Mesendoderm (in vitro differentiated cells): ENCODE results near the gene HAPLN2.

Experiments used
- DNase-seq: peaks from one replicate; pipeline ENCODE4 v3.0.0; 2013
- H2AK5ac ChIP-seq: 2 replicates; pipeline ENCODE4 v1.6.1; 2013; ENCODE audit warnings: low read length, inconsistent platforms
- H2BK120ac ChIP-seq: 2 replicates; pipeline ENCODE4 v1.6.1; 2013; ENCODE audit warnings: low read depth, mild to moderate bottlenecking, low read length, moderate library complexity, mixed read lengths
- H2BK15ac ChIP-seq: replicated peaks from 2 replicates; pipeline ENCODE4 v1.6.1; 2013; ENCODE audit warnings: low read depth, mild to moderate bottlenecking, moderate library complexity
- H2BK5ac ChIP-seq: 2 replicates; pipeline ENCODE4 v1.6.1; 2013; ENCODE audit warnings: low read length, inconsistent platforms
- H3K18ac ChIP-seq: 2 replicates; pipeline ENCODE4 v1.6.1; 2013; ENCODE audit warnings: mild to moderate bottlenecking, low read length, mixed read lengths
- H3K23ac ChIP-seq: one replicate; pipeline ENCODE4 v1.6.1; 2013; ENCODE audit warnings: low read length
- H3K27ac ChIP-seq: 2 replicates; pipeline ENCODE4 v1.5.1; 2013; ENCODE audit warnings: low read depth, mild to moderate bottlenecking, inconsistent platforms, low read length, moderate library complexity
- H3K27me3 ChIP-seq: 2 replicates; pipeline ENCODE4 v1.6.1; 2013; ENCODE audit warnings: low read length, control low read depth, mild to moderate bottlenecking, inconsistent platforms; ENCODE audit not compliant: insufficient read depth, poor library complexity
- H3K36me3 ChIP-seq: 2 replicates; pipeline ENCODE4 v1.6.1; 2013; ENCODE audit warnings: low read length, inconsistent platforms; ENCODE audit not compliant: control insufficient read depth, insufficient read depth
- H3K4ac ChIP-seq: one replicate; pipeline ENCODE4 v1.6.1; 2013; ENCODE audit warnings: low read depth, mild to moderate bottlenecking, low read length, moderate library complexity
- H3K4me1 ChIP-seq: 2 replicates; pipeline ENCODE4 v1.6.1; 2013; ENCODE audit warnings: low read depth, low read length, inconsistent platforms; ENCODE audit not compliant: control insufficient read depth
- H3K4me2 ChIP-seq: 2 replicates; pipeline ENCODE4 v1.6.1; 2013; ENCODE audit warnings: low read length
- H3K4me3 ChIP-seq: 2 replicates; pipeline ENCODE4 v1.5.1; 2013; ENCODE audit warnings: mild to moderate bottlenecking, low read length
- H3K56ac ChIP-seq: one replicate; pipeline ENCODE4 v1.6.1; 2013; ENCODE audit warnings: low read length
- H3K79me1 ChIP-seq: 2 replicates; pipeline ENCODE4 v1.6.1; 2013; ENCODE audit warnings: low read length, inconsistent platforms
- H3K79me2 ChIP-seq: 2 replicates; pipeline ENCODE4 v1.6.1; 2013; ENCODE audit warnings: mild to moderate bottlenecking, low read length; ENCODE audit not compliant: control insufficient read depth, insufficient read depth
- H3K9ac ChIP-seq: 2 replicates; pipeline ENCODE4 v1.6.1; 2013; ENCODE audit warnings: low read length, inconsistent platforms
- H4K5ac ChIP-seq: one replicate; pipeline ENCODE4 v1.6.1; 2013; ENCODE audit warnings: low read length
- H4K8ac ChIP-seq: one replicate; pipeline ENCODE4 v1.6.1; 2013; ENCODE audit warnings: low read depth, mild to moderate bottlenecking, control low read depth, low read length, moderate library complexity
- WGBS: extraction: QIAGEN DNeasy Blood & Tissue Kit; methylation state at CpG from one replicate; pipeline ENCODE4 v1.1.7; 2013; ENCODE audit warnings: low lambda C conversion rate, missing lambda C conversion rate; ENCODE audit not compliant: insufficient coverage; ENCODE audit errors: extremely low coverage; 5-methylcytosine and 5-hydroxymethylcytosine counted together

The HAPLN2 gene

GRCh38 chr1:156615946-156616345, 3.3 kb upstream of the HAPLN2 start:
- Histone ChIP-seq H3K4ac (no peak overlapping the region), H3K36me3 (no peaks in the 10 kb centered on the region), H4K5ac (no peak overlapping the region), H3K9ac (no peak overlapping the region), H3K79me1 (no peaks in the 10 kb centered on the region), H3K27me3 (peaks cover 2% of the 10 kb centered on the region), H3K23ac (no peak overlapping the region), H2BK5ac (no peak overlapping the region), H2BK15ac (no peak overlapping the region), H3K4me1 (no peaks in the 10 kb centered on the region), H2BK120ac (no peak overlapping the region), H3K4me2 (no peak overlapping the region), H2AK5ac (no peak overlapping the region), H3K4me3 (no peak overlapping the region), H3K18ac (no peak overlapping the region), H4K8ac (no peak overlapping the region), H3K27ac (no peak overlapping the region), H3K79me2 (no peaks in the 10 kb centered on the region), H3K56ac (no peak overlapping the region)
- no CpG with 5 or more reads among the region's 4 CpGs for WGBS
- DNase-seq, result no peak

- H3K79me2 ChIP-seq, result no peaks in the 10 kb centered on the region
- no peak overlapping the region for H2BK5ac ChIP-seq
- WGBS, result no CpG with 5 or more reads among the region's 5 CpGs
- no peaks in the 10 kb centered on the region for H3K36me3 ChIP-seq
- no peak overlapping the region for H3K9ac ChIP-seq
- peaks cover 2% of the 10 kb centered on the region for H3K27me3 ChIP-seq
- no peak overlapping the region for H4K5ac ChIP-seq
- no peak overlapping the region for H2BK15ac ChIP-seq
- H3K27ac ChIP-seq, result no peak overlapping the region
- H3K18ac ChIP-seq, result no peak overlapping the region
- no peak overlapping the region for H3K23ac ChIP-seq
- H2AK5ac ChIP-seq, result no peak overlapping the region
- no peaks in the 10 kb centered on the region for H3K79me1 ChIP-seq
- H2BK120ac ChIP-seq, result no peak overlapping the region
- no peak overlapping the region for H3K4me2 ChIP-seq
- DNase-seq, result peak; percentile 11
- H3K4me3 ChIP-seq, result no peak overlapping the region
- no peak overlapping the region for H4K8ac ChIP-seq
- H3K4ac ChIP-seq, result no peak overlapping the region
- H3K4me1 ChIP-seq, result no peaks in the 10 kb centered on the region
- H3K56ac ChIP-seq, result no peak overlapping the region
Measured at GRCh38 chr1:156616463-156616862, 2.8 kb upstream of the HAPLN2 start.

GRCh38 chr1:156619582-156619955, 354 bp downstream of the HAPLN2 start:
- Histone ChIP-seq H3K4ac (no peak overlapping the region), H3K56ac (no peak overlapping the region), H3K79me2 (no peaks in the 10 kb centered on the region), H2AK5ac (no peak overlapping the region), H2BK120ac (no peak overlapping the region), H2BK15ac (no peak overlapping the region), H3K27me3 (peaks cover 14% of the 10 kb centered on the region), H3K4me3 (no peak overlapping the region), H3K9ac (no peak overlapping the region), H3K79me1 (no peaks in the 10 kb centered on the region), H3K18ac (no peak overlapping the region), H3K36me3 (no peaks in the 10 kb centered on the region), H3K4me2 (no peak overlapping the region), H3K27ac (no peak overlapping the region), H3K23ac (no peak overlapping the region), H2BK5ac (no peak overlapping the region), H4K8ac (no peak overlapping the region), H4K5ac (no peak overlapping the region), H3K4me1 (no peaks in the 10 kb centered on the region)
- DNase-seq, result no peak
- WGBS, result no CpG with 5 or more reads among the region's 6 CpGs

- Histone ChIP-seq H2BK15ac (no peak overlapping the region), H3K4me2 (no peak overlapping the region), H3K27me3 (peaks cover 21% of the 10 kb centered on the region), H3K4me3 (no peak overlapping the region), H3K18ac (no peak overlapping the region), H4K5ac (no peak overlapping the region), H3K79me1 (no peaks in the 10 kb centered on the region), H2BK120ac (no peak overlapping the region), H3K9ac (no peak overlapping the region), H4K8ac (no peak overlapping the region), H3K36me3 (no peaks in the 10 kb centered on the region), H3K79me2 (no peaks in the 10 kb centered on the region), H3K27ac (no peak overlapping the region), H3K4me1 (no peaks in the 10 kb centered on the region), H2BK5ac (no peak overlapping the region), H3K23ac (no peak overlapping the region), H3K56ac (no peak overlapping the region), H3K4ac (no peak overlapping the region), H2AK5ac (no peak overlapping the region)
- no peak for DNase-seq
- no CpG with 5 or more reads among the region's 6 CpGs for WGBS
Measured at GRCh38 chr1:156622581-156623297, 3.5 kb downstream of the HAPLN2 start.

GRCh38 chr1:156623946-156624813, 5.0 kb downstream of the HAPLN2 start:
- Histone ChIP-seq H3K79me1 (no peaks in the 10 kb centered on the region), H3K79me2 (no peaks in the 10 kb centered on the region), H3K36me3 (no peaks in the 10 kb centered on the region), H3K9ac (peak overlapping the region; percentile 66), H2BK5ac (no peak overlapping the region), H2AK5ac (no peak overlapping the region), H3K4me3 (peak overlapping the region; percentile 23), H3K4me1 (no peaks in the 10 kb centered on the region), H3K56ac (peak overlapping the region; percentile 78), H2BK120ac (no peak overlapping the region), H3K27me3 (peaks cover 21% of the 10 kb centered on the region), H4K8ac (no peak overlapping the region), H3K18ac (no peak overlapping the region), H2BK15ac (no peak overlapping the region), H3K27ac (no peak overlapping the region), H3K4ac (no peak overlapping the region), H3K23ac (no peak overlapping the region), H4K5ac (no peak overlapping the region), H3K4me2 (peak overlapping the region; percentile 83)
- DNase-seq, result peak; percentile 91
- no CpG with 5 or more reads among the region's 87 CpGs for WGBS
